ENCODE measurements around the gene SH3TC2. TPM values are rescaled to one million over a fixed set of nuclear protein-coding genes. Genes with fewer than 3 reads are reported as not detected.

Gene SH3TC2
- total RNA-seq, 6 experiments from 2014 or later: 9.3 to 12.9 (median 10.7) TPM

GRCh38 chr5:149035372-149035790 is 27.5 kb downstream of the SH3TC2 start:
- Mint-ChIP-seq H3K9me3 (no peaks in the 10 kb centered on the region), H3K4me3 (no peak overlapping the region), H3K27ac (no peak overlapping the region), H3K4me1 (ENCODE audit: low read depth) (peaks cover 56% of the 10 kb centered on the region), H3K27me3 (ENCODE audit: insufficient read depth) (peaks cover 2% of the 10 kb centered on the region), H3K36me3 (ENCODE audit: low read depth) (peaks cover 46% of the 10 kb centered on the region)
- TF ChIP-seq CTCF (IDR thresholded peaks at IDR 0.05): peak; percentile 92
- peak; percentile 75 for DNase-seq

GRCh38 chr5:149030838-149031397 is 31.9 kb downstream of the SH3TC2 start:
- no peak for DNase-seq
- Mint-ChIP-seq H3K27me3 (ENCODE audit: insufficient read depth) (no peaks in the 10 kb centered on the region; the same call in 1 of the 2 replicates), H3K4me1 (ENCODE audit: low read depth) (peaks cover 34% of the 10 kb centered on the region), H3K9me3 (no peaks in the 10 kb centered on the region), H3K36me3 (ENCODE audit: low read depth) (peaks cover 35% of the 10 kb centered on the region), H3K27ac (peak overlapping the region; percentile 53), H3K4me3 (no peak overlapping the region)
- TF ChIP-seq CTCF (IDR thresholded peaks at IDR 0.05): no peak

- Mint-ChIP-seq H3K36me3 (ENCODE audit: low read depth) (peaks cover 35% of the 10 kb centered on the region), H3K4me3 (no peak overlapping the region), H3K9me3 (no peaks in the 10 kb centered on the region), H3K27me3 (ENCODE audit: insufficient read depth) (no peaks in the 10 kb centered on the region; the same call in 1 of the 2 replicates), H3K27ac (peak overlapping the region; percentile 53), H3K4me1 (ENCODE audit: low read depth) (peaks cover 31% of the 10 kb centered on the region)
- peak; percentile 48 for DNase-seq
- TF ChIP-seq CTCF (IDR thresholded peaks at IDR 0.05): no peak
These were observed 32.5 kb downstream of the SH3TC2 start for GRCh38 chr5:149030392-149030791.

- no peaks in the 10 kb centered on the region for H3K9me3 Mint-ChIP-seq
- no peak overlapping the region for H3K27ac Mint-ChIP-seq
- peaks cover 39% of the 10 kb centered on the region for H3K4me1 Mint-ChIP-seq (ENCODE audit: low read depth)
- H3K36me3 Mint-ChIP-seq (ENCODE audit: low read depth): peaks cover 35% of the 10 kb centered on the region
- DNase-seq: no peak
- no peak for TF ChIP-seq CTCF (IDR thresholded peaks at IDR 0.05)
- peaks cover 1% of the 10 kb centered on the region for H3K27me3 Mint-ChIP-seq (ENCODE audit: insufficient read depth)
- no peak overlapping the region for H3K4me3 Mint-ChIP-seq
These were observed 33.9 kb downstream of the SH3TC2 start for GRCh38 chr5:149028984-149029383.

GRCh38 chr5:149028161-149028560 is 34.7 kb downstream of the SH3TC2 start:
- Mint-ChIP-seq H3K27ac (no peak overlapping the region), H3K4me1 (ENCODE audit: low read depth) (peaks cover 41% of the 10 kb centered on the region), H3K4me3 (no peak overlapping the region), H3K9me3 (no peaks in the 10 kb centered on the region), H3K36me3 (ENCODE audit: low read depth) (peaks cover 35% of the 10 kb centered on the region), H3K27me3 (ENCODE audit: insufficient read depth) (peaks cover 1% of the 10 kb centered on the region)
- no peak for TF ChIP-seq CTCF (IDR thresholded peaks at IDR 0.05)
- DNase-seq: no peak

Measured in HFFc6 (cell line).